Fibroblast of lung (primary cell): ENCODE data around the gene SPEG.

Experiments used
- EZH2 ChIP-seq: IDR thresholded peaks from 2 replicates; pipeline ENCODE4 v1.5.1; 2012; ENCODE audit warnings: low read length, control low read depth, mild to moderate bottlenecking; ENCODE audit errors: missing control alignments
- TF ChIP-seq, protein P1 (sequence below), 2 donors: IDR thresholded peaks in 1 of 2; conservative IDR thresholded peaks in 1 of 2; 1 replicate in 1 of 2; 2 replicates in 1 of 2; pipeline ENCODE4 v1.5.1; 2011 to 2012; ENCODE audit warnings: low read length in 2 of 2, control low read depth in 1 of 2, inconsistent platforms in 1 of 2, low read depth in 1 of 2, mild to moderate bottlenecking in 1 of 2

DNA sequence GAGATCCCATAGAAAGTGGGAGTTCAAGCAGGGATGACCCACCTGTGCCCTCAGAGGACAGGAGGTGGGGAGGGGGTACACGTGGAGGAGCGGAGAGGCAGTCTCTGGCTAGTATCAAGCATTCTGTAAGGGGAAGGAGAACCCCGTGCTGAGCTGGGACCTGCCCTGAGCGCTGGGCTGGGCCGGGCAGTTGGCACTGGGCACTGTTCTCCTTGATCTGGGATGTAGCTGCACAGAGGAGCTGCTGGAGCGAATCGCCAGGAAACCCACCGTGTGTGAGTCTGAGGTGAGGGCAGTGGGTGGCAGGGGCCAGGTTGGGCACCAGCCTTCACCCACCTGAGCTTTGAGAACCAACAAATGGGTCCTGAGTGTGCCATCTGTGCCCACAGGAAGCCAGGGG, 44.3 kb downstream of the SPEG start:
- TF ChIP-seq, protein P1, sequence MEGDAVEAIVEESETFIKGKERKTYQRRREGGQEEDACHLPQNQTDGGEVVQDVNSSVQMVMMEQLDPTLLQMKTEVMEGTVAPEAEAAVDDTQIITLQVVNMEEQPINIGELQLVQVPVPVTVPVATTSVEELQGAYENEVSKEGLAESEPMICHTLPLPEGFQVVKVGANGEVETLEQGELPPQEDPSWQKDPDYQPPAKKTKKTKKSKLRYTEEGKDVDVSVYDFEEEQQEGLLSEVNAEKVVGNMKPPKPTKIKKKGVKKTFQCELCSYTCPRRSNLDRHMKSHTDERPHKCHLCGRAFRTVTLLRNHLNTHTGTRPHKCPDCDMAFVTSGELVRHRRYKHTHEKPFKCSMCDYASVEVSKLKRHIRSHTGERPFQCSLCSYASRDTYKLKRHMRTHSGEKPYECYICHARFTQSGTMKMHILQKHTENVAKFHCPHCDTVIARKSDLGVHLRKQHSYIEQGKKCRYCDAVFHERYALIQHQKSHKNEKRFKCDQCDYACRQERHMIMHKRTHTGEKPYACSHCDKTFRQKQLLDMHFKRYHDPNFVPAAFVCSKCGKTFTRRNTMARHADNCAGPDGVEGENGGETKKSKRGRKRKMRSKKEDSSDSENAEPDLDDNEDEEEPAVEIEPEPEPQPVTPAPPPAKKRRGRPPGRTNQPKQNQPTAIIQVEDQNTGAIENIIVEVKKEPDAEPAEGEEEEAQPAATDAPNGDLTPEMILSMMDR (conservative IDR thresholded peaks at IDR 0.05 in 1 of 2, IDR thresholded peaks at IDR 0.05 in 1 of 2; ENCODE audit: low read depth in 1 of 2, low read length in 2 of 2) = no peak
- no peak for TF ChIP-seq EZH2
